ENCODE data around the gene TMEM18. TPM values are rescaled to one million over a fixed set of nuclear protein-coding genes. Genes with fewer than 3 reads are reported as not detected.

Gene TMEM18
- total and polyA plus RNA-seq, 2 of the 4 experiments (the other 2 are of a cell fraction), result 15.2 to 30.2 TPM

- no peak overlapping the region for H2AK9ac ChIP-seq (replicated peaks; ENCODE audit: low read depth, low read length, poor library complexity)
- no peak overlapping the region for H2BK20ac ChIP-seq (ENCODE audit: low read depth, low read length)
- H3K23ac ChIP-seq (ENCODE audit: low read depth, low read length), result no peak overlapping the region
- H2AK5ac ChIP-seq (ENCODE audit: low read depth, low read length), result no peak overlapping the region
- no peak overlapping the region for H3K4ac ChIP-seq (ENCODE audit: low read depth, low read length)
- ATAC-seq (ENCODE audit: low read depth) (no peak), DNase-seq (no peak)
- no peak overlapping the region for H4K8ac ChIP-seq (ENCODE audit: low read depth in 2 of 2, low read length in 2 of 2)
- H3K56ac ChIP-seq (ENCODE audit: extremely low read depth, insufficient read depth, low read length), result no peak overlapping the region
- H3K36me3 ChIP-seq (ENCODE audit: control insufficient read depth, insufficient read depth, low read length), result no peaks in the 10 kb centered on the region
- no peaks in the 10 kb centered on the region for H4K20me1 ChIP-seq (ENCODE audit: insufficient read depth, low read length)
- H3K9me1 ChIP-seq (ENCODE audit: insufficient read depth, low read length), result no peaks in the 10 kb centered on the region
- no peak overlapping the region for H2BK5ac ChIP-seq (ENCODE audit: low read depth, low read length, poor library complexity, severe bottlenecking)
- no peaks in the 10 kb centered on the region for H3K79me1 ChIP-seq (ENCODE audit: low read depth in 1 of 2, low read length in 2 of 2)
- H3K27ac ChIP-seq (ENCODE audit: insufficient read depth, low read length), result no peak overlapping the region
- no peak overlapping the region for H2BK15ac ChIP-seq (ENCODE audit: low read depth, low read length)
- BruUV-seq (replicated peaks), result no TSS peak
- H3K9me3 ChIP-seq (ENCODE audit: control insufficient read depth, insufficient read depth, low read length), result no peaks in the 10 kb centered on the region
- in situ Hi-C loops (cut with MboI; ENCODE audit: low sequenced_read_pairs), result no loop called here
- no peak overlapping the region for H4K91ac ChIP-seq (ENCODE audit: insufficient read depth, low read depth, low read length)
- no peak overlapping the region for H2BK120ac ChIP-seq (ENCODE audit: low read depth, low read length)
- peaks cover 2% of the 10 kb centered on the region; the same call in 1 of the 2 replicates for H3K27me3 ChIP-seq (ENCODE audit: control insufficient read depth, insufficient read depth, low read length)
- H3K14ac ChIP-seq (replicated peaks; ENCODE audit: low read depth, low read length), result no peak overlapping the region
- H4K5ac ChIP-seq (ENCODE audit: low read depth, low read length), result no peak overlapping the region
- dilution Hi-C loops (cut with HindIII; ENCODE audit: low sequenced_read_pairs, unreplicated experiment), result no loop called here
- WGBS, 2 experiments (ENCODE audit: extremely low coverage in 2 of 2, insufficient read length in 1 of 2), result 84% methylated on average over 19 of the region's 26 CpGs; no CpG with 5 or more reads in 1 of the 2 experiments
- no peak overlapping the region for H3K4me3 ChIP-seq (ENCODE audit: insufficient read depth, low read depth, low read length)
- no peak overlapping the region for H3K4me2 ChIP-seq (ENCODE audit: low read depth, low read length)
- H2AFZ ChIP-seq (replicated peaks; ENCODE audit: low read length, poor library complexity), result no peak overlapping the region
- no peaks in the 10 kb centered on the region for H3K4me1 ChIP-seq (ENCODE audit: control insufficient read depth, insufficient read depth, low read length)
- POLR2A ChIA-PET (ENCODE audit: unreplicated experiment), result no interaction called here
- H3K9ac ChIP-seq (ENCODE audit: low read depth, low read length), result no peak overlapping the region
- H3K18ac ChIP-seq (ENCODE audit: low read depth, low read length), result no peak overlapping the region
- intact Hi-C loops (cut with micrococcal nuclease), result no loop called here
- CTCF ChIA-PET, result no interaction called here
- TF ChIP-seq ELK1 (IDR thresholded peaks at IDR 0.05; ENCODE audit: borderline replicate concordance, low read depth, low read length) (no peak), USF2 (IDR thresholded peaks at IDR 0.05; ENCODE audit: low read depth, low read length) (no peak), CEBPB (IDR thresholded peaks at IDR 0.05; ENCODE audit: low read depth, low read length) (no peak), MXI1 (IDR thresholded peaks at IDR 0.05; ENCODE audit: borderline replicate concordance, low read depth, low read length) (no peak), POLR2A (IDR thresholded peaks at IDR 0.05; ENCODE audit: low read depth, low read length) (no peak), RCOR1 (IDR thresholded peaks at IDR 0.05; ENCODE audit: insufficient replicate concordance, low read length) (no peak), CTCF (conservative IDR thresholded peaks at IDR 0.05; ENCODE audit: low read depth, low read length) (no peak), NFE2L2 (IDR thresholded peaks at IDR 0.05; ENCODE audit: low read depth, low read length) (no peak), MAZ (IDR thresholded peaks at IDR 0.05; ENCODE audit: borderline replicate concordance, low read depth, low read length) (no peak), BHLHE40 (IDR thresholded peaks at IDR 0.05; ENCODE audit: low read depth, low read length) (no peak), RAD21 (IDR thresholded peaks at IDR 0.05; ENCODE audit: low read length) (no peak), MAFK (IDR thresholded peaks at IDR 0.05; ENCODE audit: low read depth, low read length) (no peak), CHD1 (IDR thresholded peaks at IDR 0.05; ENCODE audit: low read depth, low read length) (no peak), FOS (IDR thresholded peaks at IDR 0.05; ENCODE audit: low read depth, low read length) (no peak), RFX5 (IDR thresholded peaks at IDR 0.05; ENCODE audit: low read depth, low read length) (no peak)
Observed at GRCh38 chr2:648476-649424, 28.5 kb downstream of the TMEM18 start.

Measured in IMR-90 (cell line).